Trophoblast cell (in vitro differentiated cells and primary cell): Measurements from ENCODE around the gene COL13A1.

Experiments used
- DNase-seq, 2 donors: peaks; one replicate each; pipeline ENCODE4 v3.0.0-alpha.2; 2016
- H2AFZ ChIP-seq: 2 replicates; pipeline ENCODE4 v1.6.1; 2013; ENCODE audit warnings: low read length, moderate library complexity, mild to moderate bottlenecking; ENCODE audit not compliant: insufficient read depth, poor library complexity
- H2AK5ac ChIP-seq: 2 replicates; pipeline ENCODE4 v1.6.1; 2013; ENCODE audit warnings: mild to moderate bottlenecking, low read length
- H2BK120ac ChIP-seq: 2 replicates; pipeline ENCODE4 v1.6.1; 2013; ENCODE audit warnings: low read length, mild to moderate bottlenecking, moderate library complexity; ENCODE audit not compliant: insufficient read depth, poor library complexity
- H2BK12ac ChIP-seq: 2 replicates; pipeline ENCODE4 v1.6.1; 2013; ENCODE audit warnings: mild to moderate bottlenecking, low read length, moderate library complexity
- H2BK5ac ChIP-seq: 2 replicates; pipeline ENCODE4 v1.6.1; 2013; ENCODE audit warnings: low read length, low read depth, moderate library complexity, mild to moderate bottlenecking; ENCODE audit not compliant: poor library complexity
- H3K14ac ChIP-seq: 2 replicates; pipeline ENCODE4 v1.6.1; 2013; ENCODE audit warnings: mild to moderate bottlenecking, low read length
- H3K18ac ChIP-seq: 2 replicates; pipeline ENCODE4 v1.6.1; 2013; ENCODE audit warnings: mild to moderate bottlenecking, low read length
- H3K23ac ChIP-seq: 2 replicates; pipeline ENCODE4 v1.6.1; 2013; ENCODE audit warnings: low read length
- H3K27ac ChIP-seq: 2 replicates; pipeline ENCODE4 v1.5.1; 2013; ENCODE audit warnings: low read depth, mild to moderate bottlenecking, inconsistent platforms, low read length, moderate library complexity
- H3K27me3 ChIP-seq: 2 replicates; pipeline ENCODE4 v1.6.1; 2013; ENCODE audit warnings: inconsistent platforms, mild to moderate bottlenecking, low read length, moderate library complexity; ENCODE audit not compliant: insufficient read depth
- H3K36me3 ChIP-seq, 2 experiments: 1 replicate in 1 of 2; 2 replicates in 1 of 2; pipeline ENCODE4 v1.6.1; 2013; ENCODE audit warnings: low read length in 2 of 2, mild to moderate bottlenecking in 2 of 2, moderate library complexity in 1 of 2; ENCODE audit not compliant: insufficient read depth in 2 of 2, control insufficient read depth in 1 of 2
- H3K4ac ChIP-seq: 2 replicates; pipeline ENCODE4 v1.6.1; 2013; ENCODE audit warnings: low read depth, mild to moderate bottlenecking, low read length, moderate library complexity
- H3K4me1 ChIP-seq, 2 experiments: 1 replicate in 1 of 2; 2 replicates in 1 of 2; pipeline ENCODE4 v1.6.1; 2013; ENCODE audit warnings: low read length in 2 of 2, mild to moderate bottlenecking in 2 of 2, moderate library complexity in 1 of 2; ENCODE audit not compliant: insufficient read depth in 2 of 2, control insufficient read depth in 1 of 2
- H3K4me2 ChIP-seq: 2 replicates; pipeline ENCODE4 v1.6.1; 2013; ENCODE audit warnings: inconsistent platforms, mild to moderate bottlenecking, low read length, moderate library complexity
- H3K4me3 ChIP-seq: 2 replicates; pipeline ENCODE4 v1.5.1; 2013; ENCODE audit warnings: mild to moderate bottlenecking, low read depth, low read length, inconsistent platforms
- H3K79me1 ChIP-seq: one replicate; pipeline ENCODE4 v1.6.1; 2013; ENCODE audit warnings: low read length
- H3K79me2 ChIP-seq: 2 replicates; pipeline ENCODE4 v1.6.1; 2013; ENCODE audit warnings: low read length, mild to moderate bottlenecking; ENCODE audit not compliant: control insufficient read depth, insufficient read depth, poor library complexity
- H3K9ac ChIP-seq: 2 replicates; pipeline ENCODE4 v1.6.1; 2013; ENCODE audit warnings: mild to moderate bottlenecking, low read length
- H3K9me3 ChIP-seq: 2 replicates; pipeline ENCODE4 v1.6.1; 2013; ENCODE audit warnings: low read depth, mild to moderate bottlenecking, control low read depth, inconsistent platforms, low read length; ENCODE audit not compliant: insufficient read depth
- H4K12ac ChIP-seq: 2 replicates; pipeline ENCODE4 v1.6.1; 2013; ENCODE audit warnings: low read depth, mild to moderate bottlenecking, low read length, moderate library complexity
- H4K8ac ChIP-seq: 2 replicates; pipeline ENCODE4 v1.6.1; 2013; ENCODE audit warnings: low read depth, mild to moderate bottlenecking, low read length, moderate library complexity
- H4K91ac ChIP-seq: one replicate; pipeline ENCODE4 v1.6.1; 2013; ENCODE audit warnings: low read depth, mild to moderate bottlenecking, low read length, moderate library complexity
- WGBS: extraction: QIAGEN DNeasy Blood & Tissue Kit; methylation state at CpG from one replicate; pipeline ENCODE4 v1.1.7; 2013; ENCODE audit warnings: missing lambda C conversion rate; ENCODE audit not compliant: insufficient read length, insufficient coverage; ENCODE audit errors: extremely low coverage; 5-methylcytosine and 5-hydroxymethylcytosine counted together

COL13A1 gene

GRCh38 chr10:69854511-69855345, 53.0 kb downstream of the COL13A1 start:
- WGBS = no CpG with 5 or more reads among the region's 10 CpGs
- no peak overlapping the region for H2BK5ac ChIP-seq

DNA sequence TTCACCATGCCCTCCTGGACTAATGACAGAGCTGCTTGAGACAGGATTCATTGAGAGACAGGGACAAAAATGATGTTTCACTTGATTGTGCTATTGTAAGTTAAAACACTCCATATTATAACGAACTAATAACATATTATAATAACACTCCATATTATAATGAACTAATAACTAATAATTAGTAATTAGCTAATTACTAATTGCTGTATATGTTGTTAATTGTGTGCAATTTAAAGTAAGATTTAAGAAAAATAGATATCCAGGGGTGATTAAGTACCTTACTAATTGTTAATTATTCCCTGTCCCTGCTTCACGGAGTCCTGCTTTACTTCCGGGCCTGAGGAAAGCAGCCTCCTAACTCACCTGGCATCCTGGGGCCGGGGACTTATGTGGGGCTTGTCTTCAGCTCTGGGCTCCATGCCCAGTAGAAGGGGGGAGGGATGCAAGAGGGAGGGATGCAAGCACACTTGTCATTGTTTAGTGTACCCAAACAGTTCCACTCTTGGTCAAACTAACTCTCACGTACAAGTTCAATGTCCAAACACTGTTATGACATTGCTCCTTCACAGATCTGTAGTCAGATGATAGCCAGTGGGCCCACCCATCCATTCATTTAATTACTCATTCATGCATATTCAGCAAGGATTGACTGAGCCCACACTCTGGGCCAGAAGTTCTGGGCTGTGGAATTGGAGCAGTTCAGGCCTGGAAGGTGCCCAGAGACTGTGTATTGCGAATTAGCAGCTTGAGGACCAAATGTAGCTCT, 53.8 kb downstream of the COL13A1 start:
- H3K4ac ChIP-seq = no peak overlapping the region
- no peaks in the 10 kb centered on the region for H3K79me2 ChIP-seq
- no peak overlapping the region for H2BK12ac ChIP-seq
- no peak for DNase-seq
- H3K36me3 ChIP-seq = no peaks in the 10 kb centered on the region
- no peak overlapping the region for H4K12ac ChIP-seq
- no peaks in the 10 kb centered on the region for H3K79me1 ChIP-seq
- H4K91ac ChIP-seq = no peak overlapping the region
- no peak overlapping the region for H3K23ac ChIP-seq
- H3K27ac ChIP-seq = no peak overlapping the region
- H3K14ac ChIP-seq = no peak overlapping the region
- no peak overlapping the region for H4K8ac ChIP-seq
- no peak overlapping the region for H2AK5ac ChIP-seq
- no peak overlapping the region for H3K9ac ChIP-seq
- H3K4me3 ChIP-seq = no peak overlapping the region
- no peak overlapping the region for H3K18ac ChIP-seq
- no peaks in the 10 kb centered on the region for H3K9me3 ChIP-seq
- no peak overlapping the region for H2AFZ ChIP-seq
- H2BK5ac ChIP-seq = no peak overlapping the region
- WGBS = no CpG with 5 or more reads among the region's 6 CpGs
- H3K4me1 ChIP-seq = peaks cover 7% of the 10 kb centered on the region in 2 experiments
- no peak overlapping the region for H2BK120ac ChIP-seq
- no peak overlapping the region for H3K4me2 ChIP-seq
- H3K27me3 ChIP-seq = no peaks in the 10 kb centered on the region

More at GRCh38 chr10:69854511-69855345, 53.0 kb downstream of the COL13A1 start:
- peaks cover 4 to 9% of the 10 kb centered on the region in 2 experiments for H3K4me1 ChIP-seq
- H3K18ac ChIP-seq = no peak overlapping the region
- no peaks in the 10 kb centered on the region for H3K79me2 ChIP-seq
- no peak overlapping the region for H2AFZ ChIP-seq
- H3K79me1 ChIP-seq = no peaks in the 10 kb centered on the region
- H3K4ac ChIP-seq = no peak overlapping the region
- no peaks in the 10 kb centered on the region for H3K36me3 ChIP-seq
- no peak overlapping the region for H3K23ac ChIP-seq
- H3K4me2 ChIP-seq = no peak overlapping the region
- H3K27ac ChIP-seq = no peak overlapping the region
- no peak overlapping the region for H2BK120ac ChIP-seq
- no peaks in the 10 kb centered on the region for H3K9me3 ChIP-seq
- no peak overlapping the region for H3K9ac ChIP-seq
- H4K8ac ChIP-seq = no peak overlapping the region
- H3K14ac ChIP-seq = no peak overlapping the region
- no peak overlapping the region for H4K91ac ChIP-seq
- no peak overlapping the region for H2BK12ac ChIP-seq
- no peak overlapping the region for H2AK5ac ChIP-seq
- H4K12ac ChIP-seq = no peak overlapping the region
- H3K4me3 ChIP-seq = no peak overlapping the region
- H3K27me3 ChIP-seq = no peaks in the 10 kb centered on the region
- DNase-seq = no peak

DNA sequence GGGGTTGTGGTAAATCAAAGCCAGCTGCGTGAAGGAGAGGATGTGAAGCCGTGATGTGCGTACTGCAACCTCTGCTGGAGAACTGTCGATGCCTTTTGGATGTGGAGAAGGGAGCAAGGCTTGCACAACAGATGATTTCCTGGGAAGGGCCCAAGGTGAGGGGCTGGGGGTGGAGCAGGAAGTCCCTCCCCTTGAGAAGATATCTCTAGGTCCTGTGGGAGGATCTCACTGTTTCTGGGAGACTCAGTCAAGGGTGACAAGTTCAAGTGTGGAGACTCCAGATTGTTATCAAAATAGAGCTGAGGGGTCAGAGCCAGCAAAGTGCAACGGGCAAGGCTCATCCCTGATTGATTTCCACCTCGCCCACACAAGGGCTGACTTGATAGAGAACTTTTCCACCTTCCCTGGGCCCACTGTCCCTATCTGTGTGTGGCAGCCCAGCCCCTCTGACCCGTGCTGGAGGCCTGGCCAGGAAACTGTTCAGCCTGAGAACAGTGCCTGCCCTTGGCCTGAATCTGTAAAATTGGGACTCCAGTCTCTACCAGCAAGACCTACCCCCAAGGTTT, 55.0 kb downstream of the COL13A1 start:
- H3K27ac ChIP-seq = no peak overlapping the region
- H3K4me3 ChIP-seq = no peak overlapping the region
- H2BK12ac ChIP-seq = no peak overlapping the region

GRCh38 chr10:69858201-69858600, 56.5 kb downstream of the COL13A1 start:
- no CpG with 5 or more reads among the region's 1 CpG for WGBS

More for the DNA sequence above, 55.0 kb downstream of the COL13A1 start:
- H2BK5ac ChIP-seq = no peak overlapping the region
- H3K23ac ChIP-seq = no peak overlapping the region
- H3K4me2 ChIP-seq = no peak overlapping the region
- H3K9ac ChIP-seq = no peak overlapping the region
- H4K91ac ChIP-seq = no peak overlapping the region
- no CpG with 5 or more reads among the region's 7 CpGs for WGBS
- no peak overlapping the region for H2AK5ac ChIP-seq
- H3K18ac ChIP-seq = no peak overlapping the region
- no peak overlapping the region for H2AFZ ChIP-seq
- H3K4ac ChIP-seq = no peak overlapping the region
- no peaks in the 10 kb centered on the region for H3K79me2 ChIP-seq
- no peak overlapping the region for H2BK120ac ChIP-seq
- no peaks in the 10 kb centered on the region for H3K27me3 ChIP-seq
- H4K8ac ChIP-seq = no peak overlapping the region
- no peaks in the 10 kb centered on the region for H3K79me1 ChIP-seq
- no peaks in the 10 kb centered on the region for H3K9me3 ChIP-seq
- H3K36me3 ChIP-seq = no peaks in the 10 kb centered on the region
- no peak for DNase-seq
- H3K4me1 ChIP-seq = peaks cover 3 to 4% of the 10 kb centered on the region in 2 experiments
- H3K14ac ChIP-seq = no peak overlapping the region
- no peak overlapping the region for H4K12ac ChIP-seq

More at GRCh38 chr10:69858201-69858600, 56.5 kb downstream of the COL13A1 start:
- Histone ChIP-seq H3K14ac (no peak overlapping the region), H3K4me2 (no peak overlapping the region), H3K18ac (no peak overlapping the region), H2AFZ (no peak overlapping the region), H3K9ac (no peak overlapping the region), H3K9me3 (no peaks in the 10 kb centered on the region), H3K27ac (no peak overlapping the region), H3K23ac (no peak overlapping the region), H3K36me3 (no peaks in the 10 kb centered on the region), H2BK12ac (no peak overlapping the region), H3K27me3 (no peaks in the 10 kb centered on the region), H3K4ac (no peak overlapping the region), H3K79me2 (no peaks in the 10 kb centered on the region), H2BK120ac (no peak overlapping the region), H3K4me1 (peaks cover 0 to 3% of the 10 kb centered on the region in 2 experiments), H2BK5ac (no peak overlapping the region), H2AK5ac (no peak overlapping the region), H3K4me3 (no peak overlapping the region), H4K91ac (no peak overlapping the region), H3K79me1 (no peaks in the 10 kb centered on the region), H4K12ac (no peak overlapping the region), H4K8ac (no peak overlapping the region)
- DNase-seq = no peak
